H1 (cell line): ENCODE data around the gene EPRS1. TPM values are rescaled to one million over a fixed set of nuclear protein-coding genes. Genes with fewer than 3 reads are reported as not detected.

Experiments used
- CTCF ChIA-PET: fragments of 300-600 bp; sonication (Branson Sonifier 250); formaldehyde crosslinking; loops from one replicate; lab custom pipeline; 2021; ENCODE audit not compliant: partially characterized antibody; lab: Charles Lee
- POLR2A ChIA-PET: fragments of 300-600 bp; sonication (Branson Sonifier 250); formaldehyde crosslinking; loops from one replicate; lab custom pipeline; 2021; ENCODE audit warnings: inconsistent platforms; ENCODE audit not compliant: partially characterized antibody; lab: Charles Lee
- DNase-seq, 2 experiments: peaks; one replicate each; pipeline versions ENCODE4 v3.0.0 to v3.0.0-alpha.2; 2010 to 2022; ENCODE audit warnings: low spot score in 2 of 2, low read depth in 1 of 2, mixed read lengths in 1 of 2
- FAIRE-seq: peaks from 2 replicates; lab custom pipeline; 2011; peaks lifted over from hg19 to GRCh38; lab: Jason Lieb, UNC
- H2AFZ ChIP-seq: 2 replicates; pipeline ENCODE4 v1.8.1; 2012; ENCODE audit warnings: low read length, inconsistent platforms
- H2AK5ac ChIP-seq: 2 replicates; pipeline ENCODE4 v1.6.1; 2013; ENCODE audit warnings: low read depth, low read length
- H2BK120ac ChIP-seq: replicated peaks from 2 replicates; pipeline ENCODE3; 2013; ENCODE audit warnings: low read depth, low read length, inconsistent platforms
- H2BK12ac ChIP-seq: 2 replicates; pipeline ENCODE4 v1.6.1; 2013; ENCODE audit warnings: low read depth, low read length
- H2BK15ac ChIP-seq: 2 replicates; pipeline ENCODE4 v1.6.1; 2013; ENCODE audit warnings: low read length
- H2BK20ac ChIP-seq: 2 replicates; pipeline ENCODE4 v1.6.1; 2013; ENCODE audit warnings: low read length
- H2BK5ac ChIP-seq: 2 replicates; pipeline ENCODE4 v1.6.1; 2013; ENCODE audit warnings: low read depth, low read length
- H3K14ac ChIP-seq: 2 replicates; pipeline ENCODE4 v1.6.1; 2013; ENCODE audit warnings: inconsistent platforms; ENCODE audit not compliant: insufficient read length
- H3K18ac ChIP-seq: 2 replicates; pipeline ENCODE4 v1.6.1; 2013; ENCODE audit warnings: low read length; ENCODE audit errors: extremely low read depth
- H3K23ac ChIP-seq: 2 replicates; pipeline ENCODE4 v1.6.1; 2013; ENCODE audit warnings: inconsistent platforms; ENCODE audit not compliant: insufficient read length
- H3K23me2 ChIP-seq: 2 replicates; pipeline ENCODE4 v1.6.1; 2013; ENCODE audit warnings: low read depth, low read length
- H3K27ac ChIP-seq: 2 replicates; pipeline ENCODE4 v1.6.1; 2011; ENCODE audit warnings: low read depth, low read length, inconsistent platforms
- H3K27me3 ChIP-seq, 4 experiments: replicated peaks in 1 of 4; 1 replicate in 1 of 4; 2 replicates in 3 of 4; pipeline versions ENCODE4 v1.6.1 to v1.8.1; 2011 to 2013; ENCODE audit warnings: low read length in 3 of 4, mild to moderate bottlenecking in 3 of 4, inconsistent platforms in 2 of 4, mixed read lengths in 2 of 4, moderate library complexity in 1 of 4; ENCODE audit not compliant: control insufficient read depth in 3 of 4, insufficient read depth in 3 of 4; ENCODE audit errors: extremely low read depth in 1 of 4
- H3K36me3 ChIP-seq, 4 experiments: 2 replicates each; pipeline versions ENCODE4 v1.6.1 to v1.8.1; 2011 to 2013; ENCODE audit warnings: mild to moderate bottlenecking in 4 of 4, low read length in 3 of 4, moderate library complexity in 2 of 4, control low read depth in 1 of 4, inconsistent platforms in 1 of 4; ENCODE audit not compliant: insufficient read depth in 4 of 4, control insufficient read depth in 2 of 4
- H3K4ac ChIP-seq: replicated peaks from 2 replicates; pipeline ENCODE3; 2013; ENCODE audit warnings: low read length, low read depth, mixed read lengths, inconsistent platforms; ENCODE audit not compliant: insufficient read length
- H3K4me1 ChIP-seq, 4 experiments: replicated peaks in 1 of 4; 1 replicate in 1 of 4; 2 replicates in 3 of 4; pipeline versions ENCODE4 v1.6.1 to v1.8.1; 2011 to 2013; ENCODE audit warnings: low read length in 3 of 4, inconsistent platforms in 2 of 4, mixed read lengths in 1 of 4; ENCODE audit not compliant: insufficient read depth in 4 of 4, control insufficient read depth in 3 of 4
- H3K4me2 ChIP-seq, 2 experiments: 2 replicates each; pipeline versions ENCODE4 v1.6.1 to v1.8.1; 2011 to 2013; ENCODE audit warnings: low read depth in 2 of 2, low read length in 2 of 2, control low read depth in 1 of 2, inconsistent platforms in 1 of 2, mild to moderate bottlenecking in 1 of 2; ENCODE audit not compliant: insufficient read depth in 1 of 2
- H3K4me3 ChIP-seq, 4 experiments: fragments of 200-600, 300-600 bp in 1 of 4; sonication (generic), shearing (Covaris generic), sonication (Bioruptor Twin) in 1 of 4; 2 replicates each; pipeline versions ENCODE4 v1.5.1 to v1.8.1; 2011 to 2016; ENCODE audit warnings: low read length in 4 of 4, low read depth in 3 of 4, control low read depth in 2 of 4, inconsistent platforms in 2 of 4, mild to moderate bottlenecking in 2 of 4, mixed read lengths in 1 of 4, moderate library complexity in 1 of 4; ENCODE audit not compliant: insufficient read depth in 2 of 4; ENCODE audit errors: extremely low read depth in 1 of 4
- H3K56ac ChIP-seq: replicated peaks from 2 replicates; pipeline ENCODE3; 2013; ENCODE audit warnings: low read depth, mild to moderate bottlenecking, mixed read lengths, low read length, inconsistent platforms; ENCODE audit not compliant: insufficient read length
- H3K79me1 ChIP-seq: 2 replicates; pipeline ENCODE4 v1.6.1; 2013; ENCODE audit warnings: low read depth, low read length, control low read depth
- H3K79me2 ChIP-seq, 2 experiments: 2 replicates each; pipeline versions ENCODE4 v1.6.1 to v1.8.1; 2012 to 2013; ENCODE audit warnings: low read length in 2 of 2, mild to moderate bottlenecking in 2 of 2, inconsistent platforms in 1 of 2; ENCODE audit not compliant: insufficient read depth in 2 of 2, control insufficient read depth in 1 of 2
- H3K9ac ChIP-seq, 4 experiments: replicated peaks in 1 of 4; 1 replicate in 1 of 4; 2 replicates in 3 of 4; pipeline versions ENCODE4 v1.6.1 to v1.8.1; 2011 to 2013; ENCODE audit warnings: low read depth in 3 of 4, low read length in 3 of 4, control low read depth in 2 of 4, mild to moderate bottlenecking in 2 of 4, moderate library complexity in 2 of 4, inconsistent platforms in 1 of 4; ENCODE audit errors: extremely low read depth in 1 of 4
- H3K9me3 ChIP-seq, 2 experiments: 2 replicates each; pipeline versions ENCODE4 v1.6.1 to v1.8.1; 2012 to 2013; ENCODE audit warnings: mild to moderate bottlenecking in 2 of 2, moderate library complexity in 2 of 2, control low read depth in 1 of 2, inconsistent platforms in 1 of 2, low read depth in 1 of 2, low read length in 1 of 2, mixed read lengths in 1 of 2; ENCODE audit not compliant: insufficient read depth in 2 of 2
- H4K20me1 ChIP-seq, 2 experiments: replicated peaks in 1 of 2; 2 replicates each; pipeline versions ENCODE3 to v1.8.1; 2011 to 2013; ENCODE audit warnings: inconsistent platforms in 2 of 2, low read length in 2 of 2, mild to moderate bottlenecking in 1 of 2; ENCODE audit not compliant: insufficient read depth in 2 of 2, control insufficient read depth in 1 of 2
- H4K5ac ChIP-seq: 2 replicates; pipeline ENCODE4 v1.6.1; 2013; ENCODE audit warnings: low read length, low read depth, mixed read lengths, inconsistent platforms; ENCODE audit not compliant: insufficient read length
- H4K8ac ChIP-seq: 2 replicates; pipeline ENCODE4 v1.8.0; 2013; ENCODE audit warnings: mild to moderate bottlenecking, moderate library complexity, low read length, inconsistent platforms; ENCODE audit not compliant: insufficient read depth; ENCODE audit errors: extremely low read depth
- H4K91ac ChIP-seq: replicated peaks from 2 replicates; pipeline ENCODE3; 2013; ENCODE audit warnings: low read length, mixed read lengths, inconsistent platforms; ENCODE audit not compliant: insufficient read length
- ATF3 ChIP-seq: IDR thresholded peaks from 2 replicates; pipeline ENCODE4 v1.6.1; 2011; ENCODE audit warnings: low read depth, mild to moderate bottlenecking, low read length; ENCODE audit not compliant: insufficient read depth
- JUND ChIP-seq: IDR thresholded peaks from 2 replicates; pipeline ENCODE4 v1.6.1; 2011; ENCODE audit warnings: mild to moderate bottlenecking, improper control_type of control experiment, low read length
- KDM4A ChIP-seq: IDR thresholded peaks from one replicate; pipeline ENCODE4 v1.7.1; 2012; ENCODE audit warnings: low read depth, mild to moderate bottlenecking, moderate library complexity, low read length, inconsistent platforms; ENCODE audit not compliant: severe bottlenecking
- WGBS, 2 experiments: shearing (Covaris generic) in 1 of 2; methylation state at CpG; one replicate each; pipeline versions ENCODE4 v1.1.6 to v1.1.7; 2013 to 2015; ENCODE audit warnings: low lambda C conversion rate in 2 of 2, mixed read lengths in 2 of 2, inconsistent platforms in 1 of 2, low coverage in 1 of 2, missing lambda C conversion rate in 1 of 2; ENCODE audit not compliant: insufficient replicate concordance in 2 of 2, insufficient coverage in 1 of 2, insufficient read length in 1 of 2; ENCODE audit errors: extremely low coverage in 1 of 2, missing lambda C conversion rate in 1 of 2; 5-methylcytosine and 5-hydroxymethylcytosine counted together
- polyA plus RNA-seq, 7 experiments: library from polyadenylated mRNA; depleted of rRNA in 3 of 7; stranded (reverse) in 5 of 7; unstranded in 2 of 7; fragments of >200 nt in 5 of 7; fragments of 200-250 nt in 2 of 7; gene quantifications; 1 replicate in 5 of 7; 2 replicates in 1 of 7; 4 replicates in 1 of 7; pipeline versions ENCODE4 v1.2.1 to v1.2.3, GENCODE V29; 2011 to 2013; ENCODE audit warnings: missing spikeins in 2 of 7, mixed read lengths in 2 of 7
- total RNA-seq: library from RNA; stranded (reverse); fragmentation: NEBNext Ultra II Directional; extraction: Animal tissue kit (Norgen Biotek cat#: 25700); gene quantifications from 2 replicates; pipeline ENCODE4 v1.2.1, GENCODE V29; 2021

The EPRS1 gene
- total and polyA plus RNA-seq, 2 of the 8 experiments (the other 6 are each of a cell fraction or from before 2014, with no cell fraction given), result 38.4 to 171 TPM

- Histone ChIP-seq H3K23me2 (0 out of 2 replicates have a peak, but pooled peaks cover 3% of the 10 kb centered on the region), H3K27me3 (no peaks in the 10 kb centered on the region), H3K14ac (no peak overlapping the region), H3K4me1 (peaks cover 0 to 3% (median 0%) of the 10 kb centered on the region in 4 experiments; a peak in 3 of 7 replicates), H2BK20ac (no peak overlapping the region), H2BK15ac (no peak overlapping the region), H3K23ac (no peak overlapping the region), H4K8ac (no peak overlapping the region), H3K79me1 (no peaks in the 10 kb centered on the region), H3K18ac (no peak overlapping the region), H2BK5ac (peak overlapping the region; percentile 95; the same call in 1 of the 2 replicates), H2BK120ac (no peak overlapping the region), H3K79me2 (peaks cover 5 to 48% of the 10 kb centered on the region in 2 experiments), H3K27ac (no peak overlapping the region), H3K9ac (peak overlapping the region; percentile 54 to 91 (median 78); a peak in 6 of 7 replicates), H3K36me3 (no peaks in the 10 kb centered on the region), H2BK12ac (no peak overlapping the region), H2AK5ac (no peak overlapping the region), H3K4ac (no peak overlapping the region), H3K9me3 (no peaks in the 10 kb centered on the region), H4K5ac (no peak overlapping the region), H3K4me2 (peak overlapping the region; percentile 41 to 82), H2AFZ (peak overlapping the region; percentile 84; the same call in 1 of the 2 replicates), H4K20me1 (peaks cover 0 to 1% of the 10 kb centered on the region in 2 experiments), H3K56ac (no peak overlapping the region), H3K4me3 (peak overlapping the region; percentile 84 to 97 (median 92)), H4K91ac (no peak overlapping the region)
- 39% methylated on average over 17 of the region's 17 CpGs; no CpG with 5 or more reads in 1 of the 2 experiments for WGBS, 2 experiments
- CTCF ChIA-PET, result interaction anchor here (0.5 to 1.0 kb wide), 4 partner anchors 12 to 44 kb away, joined by 3 read pairs; partner anchors contain the start of gene BPNT1
- DNase-seq, result no peak
- POLR2A ChIA-PET, result no interaction called here
- FAIRE-seq, result no peak
- TF ChIP-seq KDM4A, result no peak
- no peak for TF ChIP-seq ATF3
- no peak for TF ChIP-seq JUND
These were observed 801 bp downstream of the EPRS1 start for GRCh38 chr1:220045356-220046051.
